Measurements from ENCODE around the gene CALY.

The CALY gene

DNA sequence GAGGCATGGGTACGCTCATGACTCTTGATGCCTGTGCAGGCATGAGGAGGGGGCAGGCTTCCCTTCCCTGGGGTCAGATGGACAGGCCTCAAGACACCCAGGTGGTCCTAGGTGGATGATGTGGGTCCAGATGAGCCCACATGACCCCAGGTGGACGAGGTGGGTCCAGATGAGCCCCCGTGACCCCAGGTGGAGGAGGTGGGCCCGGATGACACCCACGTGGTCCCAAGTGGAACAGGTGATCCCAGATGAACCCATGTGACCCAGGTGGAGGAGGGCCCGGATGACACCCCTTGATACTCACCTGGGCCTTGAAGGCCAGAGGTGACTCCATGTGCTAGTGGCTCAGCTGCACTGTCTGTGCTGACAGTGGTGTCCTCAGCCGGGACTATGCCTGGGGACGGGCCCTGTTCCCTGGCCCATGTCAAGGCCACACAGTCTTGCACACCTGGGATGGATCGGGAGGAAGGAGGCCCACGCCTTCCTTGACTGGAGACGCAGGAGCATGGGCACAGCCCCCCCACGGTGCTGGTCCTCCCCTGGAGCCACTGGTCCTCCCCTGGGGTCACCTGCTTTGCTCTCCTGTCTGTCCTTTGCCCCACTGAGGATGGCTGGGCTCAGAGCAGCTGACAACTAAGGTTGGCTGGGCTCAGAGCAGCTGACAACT is 13.7 kb upstream of the CALY start:
- DNase-seq, result no peak

DNA sequence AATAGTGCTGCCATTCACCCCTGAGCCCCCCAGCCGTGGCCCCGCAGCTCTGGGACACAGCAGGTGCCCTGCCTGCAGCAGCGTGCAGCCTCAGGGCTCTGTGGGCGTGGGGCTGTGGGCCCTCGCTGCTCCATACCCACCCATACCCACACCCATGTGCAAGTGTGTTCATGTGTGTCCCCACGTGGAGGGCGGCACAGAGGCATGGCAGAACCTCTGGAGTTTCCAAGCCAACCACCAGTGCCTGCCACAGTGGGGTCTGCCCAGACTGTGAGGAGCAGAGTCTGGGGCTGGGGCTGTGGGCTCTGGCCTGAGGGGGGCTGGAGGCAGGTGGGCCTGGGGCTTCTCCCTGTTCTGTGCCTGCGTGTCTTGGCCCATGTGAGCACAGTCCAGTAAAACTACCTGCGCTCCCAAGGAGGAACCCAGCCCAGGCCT is 12.9 kb upstream of the CALY start:
- no peak for DNase-seq

GRCh38 chr10:133349160-133349568 is 12.5 kb upstream of the CALY start:
- no peak for DNase-seq

GRCh38 chr10:133347710-133348517 is 11.2 kb upstream of the CALY start:
- DNase-seq, result no peak

- DNase-seq, result no peak
Measured at GRCh38 chr10:133346413-133346812, 9.7 kb upstream of the CALY start.

- no peak for DNase-seq
Measured at GRCh38 chr10:133344236-133344635, 7.5 kb upstream of the CALY start.

DNA sequence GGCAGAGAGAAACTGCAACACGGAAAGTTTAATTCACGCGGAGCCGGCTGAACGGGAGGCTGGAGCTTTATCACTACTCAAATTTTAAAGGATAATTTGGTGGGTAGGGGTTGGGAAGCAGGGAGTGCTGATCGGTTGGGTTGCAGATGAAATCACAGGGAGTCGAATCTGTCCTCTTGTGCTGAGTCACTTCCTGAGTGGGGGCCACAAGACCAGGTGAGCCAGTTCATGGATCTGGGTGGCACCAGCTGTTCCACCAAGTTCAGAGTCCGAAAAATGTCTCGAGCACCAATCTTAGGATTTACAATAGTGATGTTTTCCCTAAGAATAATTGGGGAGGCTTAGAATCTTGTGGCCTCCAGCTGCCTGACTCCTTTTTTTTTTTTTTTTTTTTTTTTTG is 6.9 kb upstream of the CALY start:
- no peak for DNase-seq

- DNase-seq, result no peak
Measured at GRCh38 chr10:133342942-133343341, 6.2 kb upstream of the CALY start.

- DNase-seq, result no peak
Measured at GRCh38 chr10:133341983-133342382, 5.3 kb upstream of the CALY start.

DNA sequence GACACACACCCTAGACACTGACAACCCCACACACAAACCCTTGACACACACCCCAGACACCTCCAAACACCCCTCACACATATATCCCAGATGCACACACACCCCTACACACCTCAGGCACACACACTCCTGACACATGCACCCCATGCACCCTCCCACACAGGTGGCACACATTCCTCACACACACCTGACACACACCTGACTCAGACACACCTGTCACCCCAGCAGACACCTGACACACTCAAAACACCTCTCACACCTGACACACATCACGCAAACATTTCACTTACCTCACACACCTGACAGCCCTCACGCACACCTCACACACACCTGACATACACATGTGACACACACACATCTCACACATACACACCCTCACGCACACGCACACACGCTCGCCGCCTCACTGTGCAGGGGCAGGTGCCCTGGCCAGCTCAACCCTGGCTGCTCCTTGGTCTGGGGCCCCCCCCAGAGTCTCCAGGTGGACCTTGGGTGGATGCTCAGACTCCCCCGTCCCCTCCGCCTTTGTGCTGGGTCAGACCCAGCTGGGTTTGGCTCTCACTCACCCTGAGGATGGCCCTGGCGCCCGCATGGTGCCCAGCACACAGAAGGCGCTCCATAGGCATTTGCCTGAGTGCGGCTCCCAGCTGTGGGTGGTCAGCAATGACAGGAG is 3.1 kb upstream of the CALY start:
- DNase-seq, result no peak

GRCh38 chr10:133338080-133339071 is 1.7 kb upstream of the CALY start:
- DNase-seq, result no peak

GRCh38 chr10:133337370-133337725 is 652 bp upstream of the CALY start:
- DNase-seq, result no peak

- no peak for DNase-seq
Measured at GRCh38 chr10:133336118-133336576, 549 bp downstream of the CALY start.

- DNase-seq, result peak; percentile 79 to 80
Measured at GRCh38 chr10:133335246-133336117, 1.2 kb downstream of the CALY start.

- no peak for DNase-seq
Measured at GRCh38 chr10:133334503-133335245, 2.0 kb downstream of the CALY start.

GRCh38 chr10:133332936-133333699 is 3.6 kb downstream of the CALY start:
- DNase-seq, result no peak

- DNase-seq, result peak; percentile 91 to 93
Measured at GRCh38 chr10:133329491-133330202, 7.0 kb downstream of the CALY start.

DNA sequence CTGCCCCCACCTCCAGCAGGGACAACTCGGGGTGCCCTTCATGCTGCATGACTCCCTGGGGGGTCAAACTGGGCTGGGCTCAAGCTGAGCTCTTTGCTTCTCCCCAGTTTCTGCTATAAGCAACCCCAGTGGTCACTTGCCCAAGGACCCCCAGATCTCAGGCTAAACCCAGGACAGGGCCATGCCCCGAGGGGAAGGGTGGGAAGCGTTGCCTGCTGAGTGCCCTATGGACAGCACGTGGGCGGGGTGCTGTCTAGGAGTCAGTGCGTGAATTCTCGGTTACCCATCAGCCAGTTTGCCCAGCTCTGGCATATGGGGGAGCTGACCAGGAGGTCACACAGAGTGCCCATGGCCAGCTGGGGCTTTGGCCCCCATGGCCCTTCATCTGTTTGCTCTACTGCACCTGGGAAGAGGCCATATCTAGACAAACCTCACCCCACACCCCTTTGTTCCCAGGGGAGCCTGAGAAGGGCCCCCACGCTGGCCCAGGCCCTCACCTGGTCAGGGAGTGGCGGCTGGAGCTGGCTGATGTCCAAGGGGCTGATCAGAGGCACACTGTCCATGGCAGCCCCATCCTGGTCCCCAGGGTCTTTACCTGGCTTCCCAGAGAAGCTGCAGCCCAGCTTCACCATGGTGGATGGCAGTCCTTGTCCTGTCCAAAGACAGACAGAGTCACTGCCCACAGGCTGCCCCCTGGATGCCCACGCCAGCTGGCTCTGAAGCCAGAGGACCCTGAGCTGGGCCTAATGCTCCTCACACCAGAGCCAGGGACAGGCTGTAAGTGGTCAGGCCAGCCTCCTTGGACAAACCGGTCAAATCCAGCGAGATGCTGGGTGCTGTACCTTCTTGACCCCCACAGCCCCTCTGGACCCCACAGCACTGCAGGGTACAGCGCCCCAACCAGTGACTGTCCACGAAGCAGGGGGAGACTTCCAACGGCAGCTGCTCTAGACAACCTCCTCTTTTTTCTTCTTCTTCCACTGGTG is 8.0 kb downstream of the CALY start:
- DNase-seq, result no peak
